ENCODE measurements around the gene GRM7.

The GRM7 gene

DNA sequence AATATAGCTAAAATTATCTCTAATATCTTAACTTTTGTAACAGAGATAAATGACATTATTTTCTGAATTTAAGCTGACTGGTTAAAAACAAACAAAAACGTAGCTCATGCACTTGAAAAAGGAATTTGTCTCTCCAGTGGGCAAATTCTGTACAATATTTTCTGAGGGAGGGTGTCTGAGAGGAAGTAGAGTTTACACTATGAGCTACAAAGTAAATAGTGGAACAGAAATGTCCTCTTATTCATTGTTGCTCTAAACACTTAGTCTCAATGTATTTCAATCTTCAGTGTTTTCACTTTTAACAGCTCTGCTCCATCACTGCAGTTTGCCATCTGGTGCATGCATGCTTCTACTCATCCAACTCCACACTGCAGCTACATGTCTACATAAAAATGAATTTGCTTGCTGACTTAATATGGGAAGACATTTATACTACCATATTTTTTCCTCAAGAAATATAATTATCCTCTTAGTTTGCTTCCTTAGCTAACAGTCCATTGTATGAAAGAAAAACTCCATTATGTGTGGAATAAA lies 823.3 kb downstream of the GRM7 start:
- no peak for DNase-seq

DNA sequence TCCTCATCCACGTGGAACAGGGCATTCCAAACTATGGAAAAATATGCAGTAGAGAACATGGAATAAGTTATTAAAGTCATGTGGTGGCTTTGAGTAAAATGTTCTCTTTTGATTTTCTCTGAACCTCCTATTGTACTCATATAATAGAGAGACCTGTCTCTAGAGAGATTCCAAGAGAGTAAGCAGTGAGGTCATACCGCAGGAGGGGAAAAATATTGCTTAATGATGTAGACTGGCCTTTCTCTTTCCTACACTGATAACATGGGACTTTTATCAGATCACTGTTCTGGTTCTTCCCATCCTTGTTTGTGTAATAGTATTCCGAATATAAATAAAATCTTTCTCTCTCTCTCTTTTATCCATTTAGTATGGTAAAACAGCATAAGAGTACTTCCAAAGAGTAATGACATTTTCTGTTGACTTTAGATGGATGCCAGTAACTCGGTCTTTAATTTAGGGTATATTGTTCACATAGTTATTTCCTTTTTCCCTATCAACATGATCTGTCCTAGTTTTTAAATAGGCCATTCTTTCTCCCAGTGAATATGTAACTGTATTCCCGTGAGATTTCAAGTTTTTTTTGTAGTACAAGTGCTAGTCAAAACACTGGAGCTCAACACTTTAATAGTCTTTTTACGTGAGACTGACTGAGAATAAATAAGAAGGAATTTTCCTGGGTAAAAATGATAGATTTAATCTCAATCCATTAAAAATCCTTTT lies 826.7 kb downstream of the GRM7 start:
- no peak for DNase-seq

DNA sequence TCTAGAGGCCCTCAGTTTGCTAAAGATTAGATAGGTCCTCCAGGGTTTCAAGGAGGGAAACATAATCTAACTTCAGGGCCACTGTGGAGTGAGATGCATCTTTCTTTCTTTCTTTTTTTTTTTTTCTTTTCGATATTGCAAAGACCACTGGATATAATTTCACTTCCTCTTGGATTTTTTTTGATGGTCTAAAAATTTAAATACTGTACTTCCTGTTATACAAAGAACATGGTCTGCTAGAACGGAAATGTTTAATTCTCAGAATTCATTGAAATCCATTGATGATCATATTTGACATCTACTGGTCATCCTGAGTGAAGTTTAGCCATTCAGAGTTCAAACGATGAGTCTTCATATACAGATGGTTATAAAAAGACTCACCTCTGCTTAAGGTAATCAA lies 832.0 kb downstream of the GRM7 start:
- no peak for DNase-seq

DNA sequence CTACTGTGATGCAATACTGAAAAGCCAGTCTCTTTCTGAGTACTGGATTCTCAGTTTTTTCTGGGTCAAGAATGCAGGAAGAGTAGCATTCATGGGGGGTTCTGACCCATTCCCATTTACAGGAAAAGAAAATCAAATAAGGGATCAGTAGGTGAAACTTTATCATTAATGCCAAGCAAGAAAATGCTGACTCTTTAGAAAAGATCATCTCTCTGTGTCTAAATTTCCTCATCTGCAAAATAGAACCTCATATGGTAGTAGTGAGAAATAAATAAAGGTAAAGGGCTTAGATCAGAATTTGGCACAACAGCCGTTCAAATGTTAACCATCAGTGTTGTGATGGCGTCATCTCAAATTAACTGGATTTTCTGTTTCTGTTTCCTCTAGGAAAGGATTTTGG lies 833.1 kb downstream of the GRM7 start:
- no peak for DNase-seq

DNA sequence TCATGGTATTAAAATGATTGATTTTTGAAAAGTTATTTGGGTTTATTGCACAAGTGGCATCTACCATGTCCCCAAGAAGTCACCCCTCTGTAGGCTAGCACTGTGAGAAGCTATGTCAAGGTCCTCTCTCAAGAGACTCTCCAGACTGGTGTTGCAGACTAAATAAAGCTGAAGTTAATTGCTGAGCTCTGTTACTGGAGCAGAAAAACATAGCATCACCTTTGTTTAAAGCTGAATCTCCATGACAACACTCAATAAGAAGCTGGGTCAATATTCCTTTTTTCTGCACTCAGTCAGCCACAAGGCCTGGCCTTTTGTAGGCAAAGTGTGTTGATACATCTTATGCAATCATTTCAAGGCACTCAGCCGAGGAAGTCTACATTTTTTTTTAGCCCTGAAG lies 834.1 kb downstream of the GRM7 start:
- no peak for DNase-seq

DNA sequence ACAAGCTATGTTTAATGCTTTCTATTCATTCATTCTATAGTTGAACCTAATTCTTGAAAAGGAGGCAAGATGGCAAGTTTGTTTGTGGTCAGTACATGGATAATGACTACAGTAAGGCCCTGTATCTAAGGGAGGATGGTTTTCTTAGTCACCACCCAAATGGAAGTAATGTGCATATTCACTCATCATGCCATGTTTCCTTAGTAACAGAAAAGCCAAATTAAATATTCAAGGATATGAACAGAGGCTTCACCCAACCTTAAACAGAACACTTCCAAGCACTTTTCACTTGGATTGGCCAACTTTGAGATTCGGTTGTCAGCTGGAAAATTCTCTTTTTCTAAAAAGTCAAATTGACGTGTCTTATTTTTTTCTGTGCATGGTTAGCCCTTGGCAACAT lies 835.4 kb downstream of the GRM7 start:
- DNase-seq, result no peak

DNA sequence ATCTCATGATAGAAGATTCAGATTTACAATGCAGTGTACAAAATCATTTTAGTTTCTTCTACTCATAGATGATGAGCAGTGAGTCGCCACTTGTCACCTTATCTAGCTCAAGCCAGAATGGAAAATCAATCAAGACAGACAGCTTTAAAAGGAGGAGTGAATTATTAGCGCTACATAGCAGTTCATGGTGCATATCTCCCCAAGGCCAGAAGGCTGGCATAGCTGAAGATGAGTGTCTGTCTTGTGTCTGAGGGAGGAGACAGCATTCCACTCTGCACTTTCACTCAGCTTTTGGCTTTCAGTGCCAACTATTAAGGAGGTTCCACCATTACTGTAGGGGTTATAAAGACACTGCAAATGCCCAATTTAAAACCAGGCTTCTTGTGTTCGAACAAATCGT lies 836.6 kb downstream of the GRM7 start:
- no peak for DNase-seq

DNA sequence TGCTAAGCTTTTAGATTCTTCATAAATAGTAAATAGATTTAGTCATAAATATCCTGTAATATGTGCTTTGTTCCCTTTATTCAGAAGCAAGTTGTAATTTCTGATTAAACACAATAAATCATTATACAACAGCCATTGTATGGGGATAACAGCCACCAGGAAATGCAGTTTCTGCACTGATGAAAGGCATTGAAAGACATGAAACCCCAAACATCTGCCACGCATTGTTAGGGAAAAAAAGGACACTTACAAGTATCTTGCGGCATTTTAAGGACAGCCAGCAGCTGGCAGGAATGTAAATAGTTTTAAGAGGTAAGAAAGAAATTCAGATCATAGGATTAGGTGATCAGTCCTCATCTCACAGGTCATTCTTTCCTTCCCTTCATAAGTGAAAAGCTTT lies 839.6 kb downstream of the GRM7 start:
- DNase-seq, result no peak

DNA sequence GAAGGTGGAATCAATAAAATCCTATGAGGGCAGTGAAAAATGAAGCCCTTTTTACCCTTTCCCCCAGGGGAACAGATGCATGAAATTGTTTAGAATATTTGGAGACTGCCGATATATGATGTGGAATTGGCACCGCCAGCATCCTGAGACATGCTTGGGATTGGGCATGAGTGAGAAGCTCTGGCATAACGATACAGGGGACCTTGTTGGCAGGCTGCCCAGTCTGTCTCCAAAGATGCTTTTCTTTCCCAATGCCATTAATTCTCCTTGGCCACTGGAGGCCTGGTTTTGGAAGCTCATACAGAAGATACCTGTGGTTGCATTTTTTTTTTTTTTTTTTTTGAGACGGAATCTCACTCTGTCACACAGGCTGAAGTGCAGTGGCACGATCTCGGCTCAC lies 840.1 kb downstream of the GRM7 start:
- DNase-seq, result no peak

DNA sequence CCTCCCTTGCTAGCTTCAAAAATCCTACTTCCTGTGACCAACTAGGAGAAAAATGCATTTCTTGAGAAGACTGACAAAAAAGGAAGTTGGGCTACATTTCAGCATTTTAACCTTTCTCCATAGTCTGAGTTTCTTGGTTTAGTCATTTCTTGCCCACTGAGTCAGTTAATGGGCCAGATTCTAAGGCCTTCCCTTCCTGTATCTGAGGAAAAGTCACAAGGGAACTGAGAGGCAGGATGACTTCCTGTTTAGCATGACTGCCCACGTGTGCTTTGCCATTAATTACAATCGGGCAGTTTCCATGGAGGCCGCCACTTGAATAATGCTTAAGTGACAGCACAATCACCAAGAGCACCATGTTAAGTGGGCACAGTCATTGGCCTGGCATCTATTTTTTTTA lies 846.3 kb downstream of the GRM7 start:
- no peak for DNase-seq

DNA sequence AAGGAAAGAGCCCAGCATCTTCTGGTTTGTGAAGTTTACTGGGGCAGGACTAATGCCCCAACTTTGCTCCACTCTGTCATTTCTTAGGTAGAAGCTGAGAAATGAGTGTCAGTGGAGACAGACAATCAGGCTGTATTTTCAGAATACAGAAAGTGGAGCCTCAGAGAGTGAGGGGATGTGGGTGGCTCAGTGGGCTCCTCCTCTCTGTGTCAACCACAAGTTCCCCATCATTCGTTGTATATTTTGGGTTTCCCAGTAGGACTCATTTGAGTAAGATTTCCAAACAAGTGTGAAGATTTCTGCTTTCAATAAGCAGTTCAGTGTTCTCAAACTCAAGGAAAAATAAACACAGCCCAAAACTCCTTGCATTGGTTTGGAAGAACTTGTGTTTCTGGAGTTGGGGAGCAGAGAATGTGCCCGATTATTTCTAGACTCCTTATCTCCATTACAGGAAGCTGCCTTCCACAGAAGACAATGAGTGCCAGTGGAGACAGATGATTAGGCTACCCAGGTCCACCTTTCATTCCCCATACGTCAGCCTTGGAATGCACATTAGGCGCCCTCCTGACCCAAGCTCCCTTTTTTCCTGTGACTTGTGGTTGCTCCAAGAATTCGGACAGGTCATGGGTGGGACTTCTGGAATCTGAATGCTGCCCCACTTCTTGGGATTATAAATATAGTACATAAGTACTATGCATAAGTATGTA lies 848.6 kb downstream of the GRM7 start:
- DNase-seq, result no peak

DNA sequence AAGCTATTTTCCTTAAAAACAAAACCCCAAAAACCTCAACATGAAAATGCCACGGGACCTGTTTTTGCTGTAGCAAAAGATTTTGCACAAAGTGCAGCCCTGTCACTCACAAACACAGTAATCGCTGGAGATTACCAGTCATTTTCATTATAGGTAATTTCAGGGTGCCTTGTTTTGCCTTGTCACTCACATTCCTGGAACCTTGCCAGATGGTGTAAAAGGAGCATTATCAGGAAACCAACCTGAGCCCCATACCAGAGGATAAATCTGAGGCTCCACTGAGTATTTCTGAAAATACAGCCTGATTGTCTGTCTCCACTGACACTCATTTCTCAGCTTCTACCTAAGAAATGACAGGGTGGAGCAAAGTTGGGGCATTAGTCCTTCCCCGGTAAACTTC lies 849.4 kb downstream of the GRM7 start:
- DNase-seq, result no peak

DNA sequence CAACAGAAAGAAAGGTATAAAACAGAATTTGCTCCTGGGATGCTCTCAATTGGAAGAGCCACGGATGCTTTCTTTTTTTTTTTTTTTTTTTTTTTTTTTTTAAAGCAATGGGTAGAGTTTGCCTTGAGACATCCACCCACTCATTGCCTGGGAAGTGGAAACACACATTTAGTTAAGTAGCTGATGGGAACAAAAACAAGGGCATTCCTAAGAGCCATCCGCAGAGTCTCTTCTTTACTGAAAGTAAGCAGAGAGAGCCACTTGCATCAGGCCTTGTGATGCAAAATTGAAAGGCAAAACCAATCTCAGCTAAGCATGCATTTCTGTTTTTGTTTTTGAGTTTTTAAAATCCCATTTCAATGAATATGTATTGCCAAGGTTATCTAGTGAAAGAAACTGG lies 852.8 kb downstream of the GRM7 start:
- DNase-seq, result no peak

DNA sequence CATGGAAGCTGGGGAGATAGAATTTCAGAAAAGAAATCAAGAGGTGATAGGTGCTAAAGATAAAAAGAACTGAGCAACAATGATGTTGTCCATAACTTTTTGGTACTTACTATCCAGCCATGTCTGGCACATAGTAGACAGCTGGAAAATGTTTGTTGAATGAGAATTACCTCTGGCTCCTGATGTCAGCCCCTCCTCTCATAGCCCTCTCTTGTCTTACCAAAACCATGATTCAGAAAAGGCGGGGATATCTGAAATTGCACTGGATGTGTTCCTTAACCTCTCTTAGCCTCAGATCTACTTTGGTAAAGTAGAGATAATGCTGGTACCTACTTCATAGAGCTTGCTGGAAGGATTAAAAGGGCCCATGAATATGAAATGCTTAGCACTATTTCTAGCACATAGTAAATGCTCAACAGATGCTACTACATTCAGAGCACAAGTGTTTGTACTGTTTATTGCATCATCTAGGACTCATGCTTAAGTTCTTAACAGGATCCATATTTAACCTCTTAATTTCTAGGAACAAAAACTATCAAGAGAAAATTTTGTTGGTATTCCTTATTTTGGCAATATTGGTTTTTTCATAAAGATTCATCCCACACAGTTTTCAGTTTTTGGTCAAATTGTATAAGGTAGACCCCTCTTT lies 859.9 kb downstream of the GRM7 start:
- no peak for DNase-seq

DNA sequence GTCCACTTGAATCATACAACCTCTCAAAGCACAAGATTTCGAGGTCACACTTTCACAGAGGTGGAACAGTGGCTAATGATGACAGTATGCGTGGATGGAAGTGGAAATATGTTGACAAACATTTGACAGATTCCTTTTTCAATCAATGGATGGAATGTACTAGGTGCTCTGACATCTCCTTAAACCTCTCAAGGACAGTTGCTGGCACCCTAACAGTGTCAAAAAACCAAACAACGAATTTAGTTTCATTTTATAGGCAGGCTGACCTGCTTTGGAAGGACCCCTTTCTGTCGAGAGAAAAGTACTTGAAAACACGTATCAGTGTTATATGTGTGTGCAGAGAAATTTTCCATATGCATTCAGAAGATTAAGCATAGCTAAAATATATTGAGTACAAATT lies 861.0 kb downstream of the GRM7 start:
- no peak for DNase-seq

DNA sequence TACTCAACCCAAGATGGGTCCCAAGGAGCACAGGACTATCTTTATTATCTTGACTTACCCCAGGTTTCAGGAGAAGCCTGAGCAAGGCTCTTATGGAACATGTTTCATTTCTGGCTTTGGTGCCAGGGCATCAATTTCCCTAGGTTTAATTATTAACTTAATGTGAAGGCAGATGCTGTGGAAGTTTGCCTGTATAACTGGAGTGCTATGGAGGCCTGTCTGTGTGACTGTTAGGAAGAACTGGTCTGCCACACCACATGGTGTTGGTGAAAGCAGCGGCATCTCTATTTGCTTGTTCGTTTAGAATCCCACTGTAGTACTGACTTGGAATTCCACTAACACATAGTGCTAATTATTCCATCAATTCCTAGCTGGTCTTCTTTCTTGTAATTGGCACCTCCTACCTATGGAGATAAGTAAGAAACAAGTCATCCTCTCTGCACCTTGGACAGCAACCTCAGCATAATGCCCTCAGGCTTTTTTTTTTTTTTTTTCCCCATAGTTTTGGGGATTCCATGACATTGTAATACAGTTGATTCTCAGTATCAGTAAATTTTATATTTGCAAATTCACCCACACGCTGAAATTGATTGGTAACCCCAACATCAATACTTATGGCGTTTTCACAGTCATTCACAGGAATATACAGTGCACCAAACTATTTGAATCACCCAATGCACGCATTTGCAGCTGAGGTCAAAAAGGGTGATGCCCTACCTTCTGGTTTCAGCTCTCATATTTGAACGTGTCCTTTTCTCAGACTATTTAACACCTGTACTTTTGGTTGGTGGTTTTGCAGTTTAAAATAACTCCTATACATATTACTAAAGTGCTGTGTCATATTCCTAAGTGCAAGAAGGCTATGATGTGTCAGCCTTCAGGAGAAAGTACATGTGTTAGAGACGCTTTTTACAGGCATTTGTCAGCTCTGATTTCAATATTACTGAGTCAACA lies 867.9 kb downstream of the GRM7 start:
- no peak for DNase-seq

DNA sequence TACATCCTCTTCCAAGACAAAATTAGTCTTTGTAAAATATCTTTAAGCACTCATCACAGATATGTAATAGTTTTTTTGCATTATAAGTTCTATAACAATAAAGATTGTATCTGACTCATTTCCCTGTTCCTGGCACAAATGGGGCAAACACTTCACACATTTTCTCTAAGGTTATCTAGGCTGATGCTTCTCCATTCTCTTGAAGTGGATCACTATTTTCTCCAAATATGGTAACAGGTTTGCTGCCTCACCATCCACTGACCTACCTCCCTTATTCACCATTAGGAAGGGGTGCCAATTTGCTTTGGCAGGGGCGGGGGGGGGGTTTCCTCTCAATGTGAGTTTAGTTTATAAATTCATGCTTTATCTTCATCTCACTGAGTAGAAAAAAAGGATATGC lies 873.0 kb downstream of the GRM7 start:
- no peak for DNase-seq

DNA sequence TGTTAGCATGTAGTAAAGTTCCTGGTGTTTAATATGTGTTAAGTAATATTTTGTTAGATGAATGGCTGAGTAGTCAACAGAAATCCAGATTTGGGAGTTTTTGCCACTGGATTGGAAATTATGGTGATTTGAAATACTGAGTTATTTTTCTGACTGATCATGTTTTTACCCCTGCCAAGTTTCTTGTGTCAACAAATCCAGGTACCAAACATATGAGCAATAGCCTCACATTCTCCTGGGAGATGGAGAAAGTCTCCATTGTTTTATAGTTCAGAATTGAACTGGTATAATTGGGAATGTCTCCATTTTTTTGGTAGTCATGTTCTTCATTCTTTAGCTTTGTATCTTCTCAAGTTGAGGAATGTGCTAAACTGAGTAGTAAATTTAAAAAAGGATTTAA lies 873.5 kb downstream of the GRM7 start:
- no peak for DNase-seq

DNA sequence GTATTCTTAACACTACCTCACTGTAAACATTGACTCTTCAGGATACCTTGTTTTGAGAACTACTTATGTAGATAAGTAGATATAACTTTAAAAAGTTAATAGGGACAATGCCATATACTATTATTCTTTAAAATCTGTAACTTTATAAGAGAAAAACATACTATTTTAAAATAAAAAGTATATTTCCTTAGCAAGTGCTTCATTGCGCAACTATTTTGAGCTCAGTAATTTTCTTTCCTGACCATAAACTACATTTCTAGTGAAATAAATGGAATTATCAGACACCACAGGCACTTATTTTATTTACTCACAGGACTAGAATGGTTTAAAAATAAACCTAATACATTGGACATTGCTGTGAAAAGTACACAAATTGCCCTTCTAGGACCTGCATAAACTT lies 876.3 kb downstream of the GRM7 start:
- DNase-seq, result no peak

DNA sequence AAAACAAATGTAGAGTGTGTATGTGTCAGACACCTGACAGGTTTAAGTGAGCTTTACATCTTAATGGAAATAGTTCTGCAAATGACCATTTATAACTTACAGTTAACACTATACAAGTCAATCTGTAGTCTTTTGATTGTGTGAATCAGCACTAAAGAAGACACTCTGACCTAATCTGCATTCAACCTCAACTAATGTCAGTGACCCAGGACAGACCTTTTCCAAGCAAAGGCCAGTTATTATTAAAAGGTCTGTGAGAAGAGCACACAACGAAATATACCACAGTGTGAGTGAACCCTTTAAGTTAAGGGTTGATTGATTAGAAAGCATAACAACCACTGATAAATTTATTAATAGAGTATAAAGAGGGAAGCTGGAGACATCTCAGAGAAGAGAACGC lies 878.8 kb downstream of the GRM7 start:
- no peak for DNase-seq

DNA sequence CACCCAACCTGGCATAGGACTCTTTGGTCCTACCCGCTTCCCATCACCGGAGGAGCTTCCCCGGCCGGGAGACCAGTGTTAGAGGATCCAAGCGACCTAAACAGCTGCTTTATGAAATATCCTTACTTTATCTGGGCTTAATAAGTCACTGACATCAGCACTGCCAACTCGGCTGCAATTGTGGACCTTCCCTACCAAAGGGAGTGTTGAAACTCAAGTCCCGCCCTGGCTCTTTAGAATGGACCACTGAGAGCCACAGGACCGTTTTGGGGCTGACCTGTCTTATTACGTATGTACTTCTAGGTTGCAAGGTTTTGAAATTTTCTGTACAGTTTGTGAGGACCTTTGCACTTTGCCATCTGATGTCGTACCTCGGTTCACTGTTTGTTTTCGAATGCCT lies 879.5 kb downstream of the GRM7 start:
- DNase-seq, result no peak

DNA sequence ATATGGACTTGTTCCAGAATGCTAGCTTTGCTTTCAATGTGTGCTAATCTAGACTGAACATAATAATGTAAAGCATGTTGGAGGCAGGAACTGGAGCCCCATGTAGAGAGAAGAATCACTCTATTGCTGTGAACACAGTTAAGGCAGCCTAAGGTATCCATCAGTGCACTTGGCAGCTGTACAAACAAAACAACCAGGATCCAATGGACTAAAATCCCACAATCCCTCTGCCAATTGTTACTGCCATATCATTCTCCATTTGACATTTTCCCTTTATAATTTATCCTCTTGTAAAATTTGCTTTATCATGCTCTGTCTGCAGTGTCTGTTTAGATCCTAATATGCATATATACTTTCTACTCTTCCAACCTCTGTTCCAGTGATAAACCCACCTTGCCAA lies 883.9 kb downstream of the GRM7 start:
- DNase-seq, result no peak

DNA sequence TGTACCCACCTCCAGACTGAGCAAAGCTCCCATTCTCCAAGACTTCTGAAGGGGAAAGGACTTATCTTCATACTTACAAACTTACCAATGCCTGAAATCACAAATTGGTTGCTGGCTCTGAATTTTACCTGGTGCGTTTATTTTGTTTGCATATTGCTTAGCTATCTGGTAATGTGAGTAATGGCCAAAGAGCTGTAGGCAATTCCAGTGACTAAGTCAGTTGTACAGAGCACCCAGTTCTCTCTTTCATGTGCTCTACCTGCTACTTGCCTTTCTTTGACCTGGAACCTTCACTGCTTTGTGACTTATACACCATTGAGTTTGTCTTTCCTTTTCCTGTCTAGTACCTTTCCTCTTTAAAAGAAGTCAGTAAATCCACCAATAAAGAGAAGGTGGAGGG lies 884.8 kb downstream of the GRM7 start:
- no peak for DNase-seq
